SK-N-SH (cell line): ENCODE results near the gene GLMP.

ENCODE experiments used
- JUND ChIP-seq: IDR thresholded peaks from 2 replicates; pipeline ENCODE4 v1.4.0; 2012
- TF ChIP-seq, protein P1 (sequence below): IDR thresholded peaks from 2 replicates; pipeline ENCODE4 v1.4.0; 2012; ENCODE audit warnings: low read depth, borderline replicate concordance

DNA sequence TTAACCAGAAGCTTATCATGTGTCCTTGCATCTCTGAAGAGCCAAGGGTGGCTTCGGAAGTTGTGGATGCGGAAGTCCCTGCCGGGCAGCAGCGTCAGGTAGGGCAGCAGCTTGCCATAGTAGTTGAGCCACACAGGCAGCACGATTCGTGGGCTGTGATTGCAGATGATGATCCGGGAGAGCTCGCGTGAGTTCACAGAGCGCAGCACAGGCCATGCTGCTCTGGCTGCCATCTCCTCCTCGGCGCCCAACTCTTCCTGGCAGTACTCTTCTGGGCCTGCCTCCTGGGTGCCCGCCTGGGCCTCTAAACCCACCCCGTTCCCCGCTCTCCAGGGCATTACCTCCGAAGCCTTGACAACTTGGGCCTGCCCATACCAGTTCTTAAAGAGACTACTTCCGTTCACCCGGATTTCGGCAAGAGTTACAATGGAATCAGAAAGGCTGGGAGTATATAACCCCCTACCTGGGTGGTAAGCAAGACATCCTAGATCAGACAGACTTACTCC is 3.4 kb upstream of the GLMP start, which contains the start of gene VHLL:
- TF ChIP-seq, protein P1, sequence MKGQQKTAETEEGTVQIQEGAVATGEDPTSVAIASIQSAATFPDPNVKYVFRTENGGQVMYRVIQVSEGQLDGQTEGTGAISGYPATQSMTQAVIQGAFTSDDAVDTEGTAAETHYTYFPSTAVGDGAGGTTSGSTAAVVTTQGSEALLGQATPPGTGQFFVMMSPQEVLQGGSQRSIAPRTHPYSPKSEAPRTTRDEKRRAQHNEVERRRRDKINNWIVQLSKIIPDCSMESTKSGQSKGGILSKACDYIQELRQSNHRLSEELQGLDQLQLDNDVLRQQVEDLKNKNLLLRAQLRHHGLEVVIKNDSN, result no peak
- TF ChIP-seq JUND, result no peak
